GM19238 (cell line): ENCODE measurements around the gene PCID2.
"Not testable (repeated sequence)": the region's sequence is repeated elsewhere in the genome, so short reads cannot be mapped to it uniquely, and the experiment has no call there.

ENCODE experiments used
- DNase-seq: peaks from one replicate; pipeline ENCODE4 v3.0.0; 2011; ENCODE audit warnings: low spot score; ENCODE audit not compliant: insufficient read length

Gene PCID2

GRCh38 chr13:113208421-113209335 is at the start of gene PCID2:
PCID2 (minus strand) TSS chr13:113208669; CDS start chr13:113208634, 35 bp downstream.
- DNase-seq: peak; percentile 88

GRCh38 chr13:113257908-113258307 is 49.4 kb upstream of the PCID2 start:
- DNase-seq: not testable (repeated sequence)

GRCh38 chr13:113252516-113253095 is 44.1 kb upstream of the PCID2 start:
- no peak for DNase-seq

- no peak for DNase-seq
These were observed 37.7 kb upstream of the PCID2 start for GRCh38 chr13:113245849-113246796.

GRCh38 chr13:113243847-113244246 is 35.4 kb upstream of the PCID2 start:
- no peak for DNase-seq

GRCh38 chr13:113241623-113242022 is 33.2 kb upstream of the PCID2 start:
- DNase-seq: not testable (repeated sequence)

GRCh38 chr13:113239986-113240385 is 31.5 kb upstream of the PCID2 start:
- DNase-seq: no peak

GRCh38 chr13:113239357-113239756 is 30.9 kb upstream of the PCID2 start:
- DNase-seq: no peak

GRCh38 chr13:113238536-113238935 is 30.1 kb upstream of the PCID2 start:
- no peak for DNase-seq

- no peak for DNase-seq
These were observed 24.6 kb upstream of the PCID2 start for GRCh38 chr13:113233101-113233500.

- DNase-seq: no peak
These were observed 23.9 kb upstream of the PCID2 start for GRCh38 chr13:113232208-113233003.

GRCh38 chr13:113231306-113232207 is 23.1 kb upstream of the PCID2 start:
- DNase-seq: no peak

GRCh38 chr13:113229791-113230190 is 21.3 kb upstream of the PCID2 start:
- no peak for DNase-seq

GRCh38 chr13:113229161-113229560 is 20.7 kb upstream of the PCID2 start:
- DNase-seq: no peak

GRCh38 chr13:113226873-113227450 is 18.5 kb upstream of the PCID2 start:
- no peak for DNase-seq

- DNase-seq: no peak
These were observed 17.0 kb upstream of the PCID2 start for GRCh38 chr13:113225515-113225914.

GRCh38 chr13:113224486-113224885 is 16.0 kb upstream of the PCID2 start:
- DNase-seq: no peak

- DNase-seq: no peak
These were observed 14.6 kb upstream of the PCID2 start for GRCh38 chr13:113223070-113223469.

GRCh38 chr13:113220877-113221276 is 12.4 kb upstream of the PCID2 start:
- no peak for DNase-seq
